Stimulated activated CD8-positive, alpha-beta memory T cell treated with anti-CD3 and anti-CD28 coated beads, Interleukin-15, amount 100 ng/mL, for 4 hours (primary cell): ENCODE measurements around the gene GAGE13.
"Not testable (repeated sequence)": the region's sequence is repeated elsewhere in the genome, so short reads cannot be mapped to it uniquely, and the experiment has no call there.

Experiments used
- DNase-seq, 2 donors: peaks; one replicate each; pipeline ENCODE4 v3.0.0-alpha.2; 2020; ENCODE audit warnings: low read depth in 2 of 2

The GAGE13 gene

GRCh38 chrX:49331841-49332240 is 459 bp downstream of the GAGE13 start:
- DNase-seq = peak in 1 of 2 donors; percentile 23

- not testable (repeated sequence) for DNase-seq
Observed at GRCh38 chrX:49341449-49341848, 10.1 kb downstream of the GAGE13 start.

GRCh38 chrX:49344496-49345175 is 13.3 kb downstream of the GAGE13 start:
- DNase-seq = not testable (repeated sequence)

- not testable (repeated sequence) for DNase-seq
Observed at GRCh38 chrX:49345402-49345801, 14.0 kb downstream of the GAGE13 start.

- DNase-seq = not testable (repeated sequence)
Observed at GRCh38 chrX:49346150-49346549, 14.8 kb downstream of the GAGE13 start.
